PC-3 (cell line): ENCODE measurements around the gene SMG6.

Experiments used
- CTCF ChIP-seq: fragments of 300-600 bp; sonication (generic); conservative IDR thresholded peaks from 2 replicates; pipeline ENCODE4 v1.5.1; 2017; ENCODE audit warnings: antibody characterized with exemption, low read depth, mild to moderate bottlenecking, low read length
- EZH2 ChIP-seq: fragments of 300-600 bp; sonication (generic); IDR thresholded peaks from one replicate; pipeline ENCODE4 v1.6.1; 2017; ENCODE audit warnings: antibody characterized with exemption, mild to moderate bottlenecking, low read length; ENCODE audit not compliant: unreplicated experiment

DNA sequence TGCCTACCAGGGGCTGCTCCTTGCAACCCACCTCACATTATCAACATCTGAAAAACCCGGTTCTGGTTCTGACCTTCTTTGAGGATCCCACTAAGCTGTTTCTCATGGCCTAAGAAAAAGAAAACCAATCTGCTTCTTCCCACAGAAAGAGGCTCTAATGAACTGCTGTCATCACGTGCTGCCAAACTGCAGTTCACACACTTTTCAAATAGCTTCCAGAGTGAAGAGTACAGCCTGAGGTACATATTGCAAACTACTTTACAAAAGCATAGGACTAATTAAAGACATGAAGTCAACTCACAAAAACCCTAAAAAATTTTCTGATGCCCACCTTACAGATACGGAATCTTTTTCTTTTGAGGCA lies 36.7 kb downstream of the SMG6 start:
- TF ChIP-seq CTCF = no peak
- TF ChIP-seq EZH2 = no peak
